Ectodermal cell (in vitro differentiated cells): ENCODE data around the gene CAB39.
"Not testable (repeated sequence)": the region's sequence is repeated elsewhere in the genome, so short reads cannot be mapped to it uniquely, and the experiment has no call there.

ENCODE experiments used
- H3K27ac ChIP-seq: 2 replicates; pipeline ENCODE4 v1.7.0; 2013; ENCODE audit warnings: mild to moderate bottlenecking, low read depth, low read length; ENCODE audit not compliant: insufficient read depth, poor library complexity, severe bottlenecking
- H3K27me3 ChIP-seq: 2 replicates; pipeline ENCODE4 v1.7.0; 2013; ENCODE audit warnings: mild to moderate bottlenecking, low read length; ENCODE audit not compliant: insufficient read depth, control insufficient read depth, poor library complexity, severe bottlenecking
- H3K36me3 ChIP-seq: one replicate; pipeline ENCODE4 v1.7.0; 2013; ENCODE audit warnings: low read length; ENCODE audit not compliant: control insufficient read depth, insufficient read depth
- H3K4me1 ChIP-seq: one replicate; pipeline ENCODE4 v1.7.0; 2013; ENCODE audit warnings: low read length; ENCODE audit not compliant: control insufficient read depth, insufficient read depth
- H3K4me3 ChIP-seq: 2 replicates; pipeline ENCODE4 v1.7.0; 2013; ENCODE audit warnings: low read depth, low read length, control low read depth; ENCODE audit not compliant: insufficient read depth
- H3K9me3 ChIP-seq: 2 replicates; pipeline ENCODE4 v1.7.0; 2013; ENCODE audit warnings: mild to moderate bottlenecking, low read length, moderate library complexity; ENCODE audit not compliant: control insufficient read depth
- WGBS, 2 experiments: methylation state at CpG; one replicate each; pipeline ENCODE4 v1.1.7; 2013; ENCODE audit warnings: missing lambda C conversion rate in 2 of 2; 5-methylcytosine and 5-hydroxymethylcytosine counted together

The CAB39 gene

DNA sequence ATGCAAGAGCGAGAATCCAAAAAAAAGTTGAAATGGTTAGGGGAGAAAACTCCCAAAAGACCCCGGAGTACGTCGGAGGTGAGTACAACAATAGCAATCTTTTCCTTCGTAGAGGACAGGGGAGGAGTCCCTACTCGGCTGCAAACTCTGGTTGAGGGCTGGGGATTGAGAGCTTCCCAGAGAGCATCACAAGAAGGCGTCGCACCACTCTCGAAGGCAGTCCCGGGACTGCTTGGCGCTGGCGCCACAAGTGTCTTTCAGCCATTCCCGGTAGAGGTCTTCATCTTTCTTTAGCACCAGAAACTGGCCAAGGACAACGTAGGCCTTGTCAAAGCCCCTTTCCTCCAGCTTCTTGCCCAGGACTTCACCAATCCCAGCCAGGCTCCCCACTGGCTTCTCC, 12.3 kb downstream of the CAB39 start:
- not testable (repeated sequence) for H3K27ac ChIP-seq, H3K27me3 ChIP-seq, H3K9me3 ChIP-seq, H3K4me1 ChIP-seq, H3K4me3 ChIP-seq, H3K36me3 ChIP-seq
- 93% methylated on average over 14 of the region's 14 CpGs for WGBS, 2 experiments

DNA sequence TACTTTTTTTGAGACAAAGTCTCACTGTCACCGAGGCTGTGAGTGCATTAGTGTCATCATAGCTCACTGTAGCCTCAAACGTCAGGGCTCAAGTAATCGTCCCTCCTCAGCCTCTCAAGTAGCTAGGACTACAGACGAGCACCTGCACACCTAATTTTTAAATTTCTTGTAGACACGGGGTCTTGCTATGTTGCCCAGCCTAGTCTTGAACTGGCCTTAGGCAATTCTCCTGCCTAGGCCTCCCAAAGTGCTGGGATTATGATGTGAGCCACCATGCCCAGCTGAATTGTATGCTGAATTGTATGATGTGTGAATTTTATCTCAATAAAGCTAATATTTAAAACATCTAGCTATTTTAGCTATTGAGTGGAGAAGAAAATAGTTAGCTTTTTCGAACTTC, 18.9 kb downstream of the CAB39 start:
- Histone ChIP-seq H3K27ac (no peak overlapping the region), H3K9me3 (no peaks in the 10 kb centered on the region), H3K4me3 (no peak overlapping the region), H3K4me1 (no peaks in the 10 kb centered on the region), H3K27me3 (no peaks in the 10 kb centered on the region), H3K36me3 (no peaks in the 10 kb centered on the region)
- WGBS, 2 experiments, result 92 to 93% methylated on average over 5 to 6 of the region's 6 CpGs

DNA sequence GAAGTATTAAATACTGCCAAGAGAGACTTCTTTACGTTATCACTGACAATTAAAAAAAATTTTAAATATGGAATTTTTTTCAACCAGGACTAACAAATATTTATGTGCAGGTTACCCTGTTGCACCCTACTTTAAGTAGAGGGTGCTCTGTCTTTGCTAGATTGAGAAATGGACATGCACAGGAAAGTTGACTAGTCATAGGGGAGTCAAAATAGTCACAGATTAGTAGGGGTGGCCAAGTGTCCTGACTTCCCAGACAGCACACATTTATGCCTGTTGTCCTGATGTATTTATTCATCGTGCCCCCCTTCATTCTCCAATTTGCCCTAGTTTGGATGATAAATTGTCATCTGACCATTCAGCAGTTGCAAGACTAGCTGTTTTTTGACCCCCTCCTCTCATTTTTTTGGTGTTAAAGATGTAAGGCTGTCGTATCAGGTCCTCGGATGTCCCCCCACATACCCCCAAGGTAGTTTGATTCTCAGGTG, 20.3 kb downstream of the CAB39 start:
- Histone ChIP-seq H3K27ac (no peak overlapping the region), H3K4me1 (no peaks in the 10 kb centered on the region), H3K27me3 (no peaks in the 10 kb centered on the region), H3K4me3 (no peak overlapping the region), H3K9me3 (no peaks in the 10 kb centered on the region), H3K36me3 (no peaks in the 10 kb centered on the region)
- 92 to 100% methylated on average over 3 to 4 of the region's 4 CpGs for WGBS, 2 experiments

DNA sequence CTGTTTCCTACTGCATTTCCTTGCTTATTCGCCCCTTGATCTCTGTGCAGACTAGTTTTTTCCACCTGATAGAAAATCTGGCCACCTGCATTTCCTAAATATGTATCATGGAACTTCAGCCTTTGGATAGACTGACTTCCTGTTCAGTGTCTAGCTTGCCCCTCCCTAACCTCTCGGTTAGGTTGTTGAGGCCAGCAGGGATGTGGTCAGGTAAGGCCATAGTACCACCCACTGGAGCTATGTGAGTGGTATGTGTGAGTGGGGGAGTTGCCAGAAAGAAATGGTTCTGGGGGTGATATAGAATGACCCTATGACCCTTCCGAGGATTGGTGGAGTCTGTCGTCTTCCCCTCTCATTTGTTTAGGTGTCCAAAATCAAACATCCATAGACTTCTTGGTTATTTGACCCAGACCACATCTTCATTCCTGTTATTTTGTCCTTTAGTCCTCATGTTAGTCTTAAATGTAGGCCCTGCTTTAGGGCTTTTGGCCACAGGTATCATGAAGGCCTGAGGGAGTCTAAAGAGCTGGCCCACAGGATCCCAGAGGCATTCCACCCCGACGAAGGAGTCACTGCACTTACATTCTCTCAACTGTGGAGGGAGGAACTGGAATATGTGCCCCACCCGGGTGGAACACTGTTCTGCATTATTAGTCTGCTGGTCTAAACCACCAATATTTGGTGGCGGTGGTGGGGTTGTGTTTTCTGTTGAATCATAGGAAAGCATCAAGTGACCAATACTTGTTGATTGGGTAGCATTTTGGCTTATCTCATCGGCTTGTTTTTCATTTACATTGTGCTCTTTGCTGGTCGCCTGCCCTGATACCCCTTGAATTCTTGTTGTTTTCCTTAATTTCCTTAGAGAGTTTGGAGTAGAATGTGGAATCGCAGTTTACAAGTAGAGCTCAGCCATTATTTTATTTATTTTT, 21.9 kb downstream of the CAB39 start:
- no peaks in the 10 kb centered on the region for H3K36me3 ChIP-seq
- no peak overlapping the region for H3K27ac ChIP-seq
- WGBS, 2 experiments, result 90 to 91% methylated on average over 10 to 11 of the region's 11 CpGs
- no peak overlapping the region for H3K4me3 ChIP-seq
- no peaks in the 10 kb centered on the region for H3K4me1 ChIP-seq
- H3K27me3 ChIP-seq, result no peaks in the 10 kb centered on the region
- H3K9me3 ChIP-seq, result no peaks in the 10 kb centered on the region

DNA sequence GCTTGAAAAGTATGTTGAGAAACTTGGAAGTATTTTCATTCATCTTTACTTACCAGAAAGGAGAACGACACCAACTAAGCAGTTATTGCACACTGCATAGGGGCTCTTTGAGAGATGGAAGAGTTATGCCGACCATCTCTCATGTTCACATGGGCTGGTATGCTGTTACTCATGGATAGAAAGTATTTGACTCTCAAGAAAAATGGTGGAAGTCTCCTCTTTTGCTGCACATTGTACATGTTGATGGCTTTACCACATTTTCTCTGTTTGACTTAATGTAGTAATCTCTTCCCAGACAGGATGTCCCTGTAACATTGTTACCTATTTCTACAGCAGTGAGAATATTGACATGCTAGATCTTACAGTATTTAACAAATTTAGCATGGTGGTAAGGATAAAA, 23.2 kb downstream of the CAB39 start:
- Histone ChIP-seq H3K27ac (no peak overlapping the region), H3K4me1 (no peaks in the 10 kb centered on the region), H3K36me3 (no peaks in the 10 kb centered on the region), H3K27me3 (no peaks in the 10 kb centered on the region), H3K9me3 (no peaks in the 10 kb centered on the region), H3K4me3 (no peak overlapping the region)
- 97 to 98% methylated on average over 2 of the region's 2 CpGs for WGBS, 2 experiments

DNA sequence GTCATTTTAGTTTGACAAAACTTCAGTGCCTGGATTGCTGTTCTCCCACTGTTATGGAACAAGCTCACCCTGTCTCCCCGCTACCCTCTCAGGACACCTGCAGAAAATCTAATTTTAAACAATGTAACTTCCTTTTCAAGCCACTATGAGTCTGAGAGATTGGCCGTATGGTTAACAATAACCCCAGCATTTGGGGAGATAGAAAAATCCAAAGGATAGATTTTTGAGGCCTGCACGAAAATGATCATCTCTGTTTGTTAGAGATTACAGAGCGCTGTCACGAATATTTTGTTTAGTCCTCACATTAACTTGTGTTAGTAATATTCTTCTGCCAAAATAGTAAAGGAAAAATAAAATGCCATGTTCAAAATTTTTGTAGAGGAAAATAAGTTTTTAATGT, 24.7 kb downstream of the CAB39 start:
- Histone ChIP-seq H3K27me3 (no peaks in the 10 kb centered on the region), H3K9me3 (no peaks in the 10 kb centered on the region), H3K4me1 (no peaks in the 10 kb centered on the region), H3K36me3 (no peaks in the 10 kb centered on the region), H3K4me3 (no peak overlapping the region), H3K27ac (no peak overlapping the region)
- WGBS, 2 experiments, result 90 to 93% methylated on average over 5 of the region's 5 CpGs

DNA sequence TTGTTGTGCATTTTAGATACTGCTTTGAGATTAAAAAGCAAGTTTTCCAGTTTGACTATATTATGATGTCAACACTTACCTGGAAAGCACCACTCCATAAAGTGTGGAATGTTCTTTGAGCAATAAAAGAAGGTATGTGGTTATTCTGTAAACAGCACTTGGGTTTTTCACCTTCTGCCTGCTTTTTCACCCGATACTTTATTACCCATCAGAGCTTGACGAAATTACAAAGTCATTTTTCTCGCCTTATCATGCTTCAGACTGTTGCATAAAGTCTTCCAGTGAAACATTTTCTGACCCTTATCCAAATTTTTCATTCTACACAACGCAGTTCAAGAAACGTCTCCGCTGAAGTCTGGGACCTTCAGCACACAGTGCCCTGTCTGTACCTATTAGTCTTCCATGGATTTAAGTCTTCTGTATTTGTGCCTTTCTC, 25.2 kb downstream of the CAB39 start:
- Histone ChIP-seq H3K36me3 (no peaks in the 10 kb centered on the region), H3K4me3 (no peak overlapping the region), H3K27me3 (no peaks in the 10 kb centered on the region), H3K27ac (no peak overlapping the region), H3K9me3 (no peaks in the 10 kb centered on the region), H3K4me1 (no peaks in the 10 kb centered on the region)
- WGBS, 2 experiments, result 91 to 94% methylated on average over 6 of the region's 6 CpGs

DNA sequence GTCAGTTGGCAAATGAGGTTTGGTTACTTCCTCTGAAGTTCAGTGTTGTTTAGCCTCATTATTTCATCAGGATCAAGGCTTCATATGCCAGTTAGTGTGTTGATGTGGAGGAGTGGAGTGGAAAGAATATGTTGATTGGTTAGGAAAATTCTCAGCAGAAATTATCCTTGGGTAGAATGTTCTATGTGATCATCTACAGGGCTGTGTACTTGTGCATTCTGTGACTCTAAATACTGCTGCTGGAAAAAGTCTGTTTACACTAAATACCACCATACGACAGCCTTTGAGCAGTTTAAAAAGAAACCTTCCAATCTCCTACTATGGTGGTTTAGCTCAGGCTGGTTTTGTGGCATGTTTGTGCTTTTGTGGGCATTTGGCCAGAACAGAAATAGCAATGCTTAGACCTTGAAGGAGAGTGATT, 25.8 kb downstream of the CAB39 start:
- no peak overlapping the region for H3K27ac ChIP-seq
- H3K4me3 ChIP-seq, result no peak overlapping the region
- no peaks in the 10 kb centered on the region for H3K27me3 ChIP-seq
- 89 to 100% methylated on average over 1 of the region's 1 CpG for WGBS, 2 experiments
- H3K9me3 ChIP-seq, result no peaks in the 10 kb centered on the region
- no peaks in the 10 kb centered on the region for H3K36me3 ChIP-seq
- H3K4me1 ChIP-seq, result no peaks in the 10 kb centered on the region

DNA sequence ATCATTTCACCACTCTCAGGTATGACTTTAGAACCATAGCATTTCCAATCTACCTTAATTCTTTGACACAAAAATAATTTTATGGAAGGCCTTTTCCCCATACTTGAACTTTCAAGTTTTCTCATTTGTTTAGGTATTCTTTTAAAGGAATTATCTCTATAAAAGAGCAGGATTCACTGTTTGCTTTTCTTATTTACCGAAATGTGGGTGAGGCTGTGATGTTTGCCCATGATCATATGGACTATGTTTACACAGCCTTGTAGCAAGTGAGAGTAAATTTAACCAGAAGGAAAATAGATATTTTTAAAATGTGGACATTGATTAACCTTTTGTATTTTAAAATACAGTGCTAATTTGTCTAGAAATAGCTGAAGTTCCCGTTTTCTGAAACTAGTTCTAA, 26.3 kb downstream of the CAB39 start:
- no peaks in the 10 kb centered on the region for H3K27me3 ChIP-seq
- H3K4me1 ChIP-seq, result no peaks in the 10 kb centered on the region
- H3K4me3 ChIP-seq, result no peak overlapping the region
- no peaks in the 10 kb centered on the region for H3K36me3 ChIP-seq
- 98 to 100% methylated on average over 2 of the region's 2 CpGs for WGBS, 2 experiments
- H3K27ac ChIP-seq, result no peak overlapping the region
- H3K9me3 ChIP-seq, result no peaks in the 10 kb centered on the region

DNA sequence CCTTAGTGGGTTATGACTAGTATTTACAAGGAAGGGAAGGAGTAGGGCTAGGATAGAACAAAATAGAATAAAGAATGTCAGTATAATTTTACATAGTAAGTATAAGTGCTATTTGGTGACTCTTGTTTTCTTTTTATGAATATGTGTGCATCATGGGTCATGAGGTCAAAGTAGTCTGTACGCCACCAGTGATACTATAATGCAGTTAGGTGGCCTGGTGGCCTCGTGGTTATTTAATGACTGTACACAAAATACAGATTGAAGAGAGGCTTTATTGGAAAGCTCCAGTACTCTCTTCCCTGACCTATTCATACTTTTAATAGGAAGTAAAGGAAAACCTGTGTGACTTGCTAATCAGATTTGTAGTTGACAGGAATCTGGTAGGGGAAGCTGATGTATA, 27.3 kb downstream of the CAB39 start:
- Histone ChIP-seq H3K27me3 (no peaks in the 10 kb centered on the region), H3K9me3 (no peaks in the 10 kb centered on the region), H3K4me1 (no peaks in the 10 kb centered on the region), H3K4me3 (no peak overlapping the region), H3K36me3 (no peaks in the 10 kb centered on the region), H3K27ac (no peak overlapping the region)
- WGBS, 2 experiments, result 92 to 100% methylated on average over 2 of the region's 2 CpGs
